GM18505 (cell line): ENCODE measurements around the gene METTL24.
"Not testable (repeated sequence)": the region's sequence is repeated elsewhere in the genome, so short reads cannot be mapped to it uniquely, and the experiment has no call there.

Source experiments
- ATAC-seq: cut with Tn5 transposase; IDR thresholded peaks from one replicate; pipeline ENCODE4 v1.9.1; 2021; ENCODE audit not compliant: unreplicated experiment
- POLR2A ChIP-seq: IDR thresholded peaks from 4 replicates; pipeline ENCODE4 v1.6.1; 2011; ENCODE audit warnings: borderline replicate concordance; ENCODE audit not compliant: insufficient read depth, insufficient read length; ENCODE audit errors: extremely low read depth

The METTL24 gene

DNA sequence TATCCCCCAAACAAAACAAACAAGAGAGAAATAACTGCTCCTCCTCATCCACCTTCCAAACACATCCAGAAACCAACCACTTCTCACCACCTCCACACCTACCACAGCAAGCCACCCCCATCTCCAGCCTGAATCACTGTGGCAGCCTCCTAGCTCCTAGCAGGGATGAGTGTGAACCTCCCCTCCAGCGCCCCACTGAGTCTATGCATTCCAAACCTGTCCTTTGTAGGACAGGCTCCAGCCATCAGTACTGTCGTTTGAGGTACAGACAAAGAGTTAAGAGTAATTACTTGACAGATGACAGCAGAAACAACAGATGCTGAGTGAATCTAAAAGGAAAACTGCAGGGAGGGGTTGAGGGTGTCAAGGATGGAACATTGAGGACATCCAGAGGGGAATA is 2.4 kb downstream of the METTL24 start:
- TF ChIP-seq POLR2A = no peak
- ATAC-seq = no peak

DNA sequence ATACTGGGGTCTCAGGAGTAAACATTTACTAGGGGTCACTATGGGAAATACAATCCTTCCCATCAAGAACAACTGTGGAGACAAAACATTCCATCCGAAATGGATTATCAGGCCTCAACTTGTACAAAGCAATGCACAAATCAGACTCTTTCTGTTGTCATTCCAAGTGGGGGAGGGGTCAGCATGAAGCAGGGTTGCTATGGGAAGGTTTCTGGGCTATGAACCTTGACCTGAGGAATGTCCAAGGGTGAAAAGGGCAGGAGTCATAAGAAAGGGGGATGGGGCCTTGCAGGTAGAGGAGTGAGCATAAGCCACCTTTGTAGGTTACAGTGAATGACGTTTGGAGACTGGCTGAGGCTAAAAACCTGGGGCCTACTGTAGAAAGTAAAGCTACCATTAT is 3.1 kb downstream of the METTL24 start:
- no peak for ATAC-seq
- no peak for TF ChIP-seq POLR2A

- ATAC-seq = no peak
- no peak for TF ChIP-seq POLR2A
Observed at GRCh38 chr6:110354153-110354552, 4.0 kb downstream of the METTL24 start.

- TF ChIP-seq POLR2A = no peak
- ATAC-seq = no peak
Observed at GRCh38 chr6:110353457-110354001, 4.6 kb downstream of the METTL24 start.

DNA sequence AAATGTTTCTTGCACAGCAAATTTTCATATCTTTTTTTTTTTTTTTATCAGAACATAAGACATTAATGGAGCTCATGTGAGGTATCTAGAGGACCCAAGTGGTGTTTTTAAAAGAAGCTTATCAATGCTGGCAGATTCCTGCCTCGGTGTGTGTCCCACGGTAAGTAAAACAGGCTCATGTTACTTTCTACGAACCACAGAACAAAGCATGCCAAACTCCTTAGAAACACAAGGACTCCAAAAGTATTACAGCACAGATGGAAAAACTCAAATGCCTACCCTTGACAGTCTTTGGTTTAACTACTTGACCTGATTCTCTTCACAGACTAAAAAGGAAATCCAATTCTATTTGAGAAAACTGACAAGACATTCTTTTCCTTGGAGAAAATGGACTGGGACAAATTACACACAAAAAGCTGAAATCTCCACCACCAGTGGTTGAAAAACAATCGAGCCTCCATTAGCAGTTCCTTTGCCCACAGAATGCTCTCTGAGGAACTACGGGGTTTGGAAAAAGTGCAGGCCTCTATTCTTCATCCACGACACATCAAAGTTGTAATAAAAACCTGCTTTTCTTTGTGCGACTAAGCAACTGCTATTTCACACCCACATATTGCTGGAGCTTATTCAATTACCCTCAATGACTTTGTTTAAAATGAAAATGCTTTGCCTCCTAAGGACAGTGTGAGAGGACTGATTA is 5.4 kb downstream of the METTL24 start:
- no peak for ATAC-seq
- no peak for TF ChIP-seq POLR2A

DNA sequence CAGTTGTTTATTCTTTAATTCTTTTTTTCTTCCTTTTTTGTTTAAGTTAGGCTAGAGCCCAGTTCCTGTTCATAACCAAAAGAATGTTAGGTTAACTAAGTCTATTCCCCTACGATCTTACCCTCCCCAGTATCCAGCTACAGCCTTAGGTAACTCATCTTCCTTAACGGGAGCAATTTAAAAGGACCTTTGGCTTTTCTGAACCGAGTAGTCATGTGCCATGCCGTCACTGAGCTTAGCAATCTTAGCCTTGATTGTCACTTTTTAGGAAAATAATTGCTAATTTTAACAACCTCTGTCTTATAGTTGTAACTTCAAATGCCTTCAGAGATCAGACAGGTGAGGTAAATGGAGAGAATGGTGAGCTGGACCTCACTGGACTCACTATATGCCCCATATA is 6.2 kb downstream of the METTL24 start:
- no peak for TF ChIP-seq POLR2A
- ATAC-seq = no peak

- ATAC-seq = no peak
- TF ChIP-seq POLR2A = no peak
Observed at GRCh38 chr6:110351546-110351945, 6.6 kb downstream of the METTL24 start.

DNA sequence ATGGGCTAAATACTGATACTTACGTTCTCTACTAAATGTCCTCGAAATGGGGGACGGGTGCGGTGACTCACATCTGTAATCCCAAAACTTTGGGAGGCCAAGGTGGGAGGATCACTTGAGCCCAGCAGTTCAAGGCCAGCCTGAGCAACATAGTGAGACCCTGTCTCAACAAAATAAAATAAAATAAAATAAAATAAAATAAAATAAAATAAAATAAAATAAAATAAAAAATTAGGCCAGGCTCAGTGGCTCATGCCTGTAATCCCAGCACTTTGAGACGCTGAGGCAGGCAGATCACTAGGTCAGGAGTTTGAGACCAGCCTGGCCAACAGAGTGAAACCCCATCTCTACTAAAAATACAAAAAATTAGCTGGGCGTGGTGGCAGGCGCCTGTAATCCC is 7.6 kb downstream of the METTL24 start:
- ATAC-seq = not testable (repeated sequence)

DNA sequence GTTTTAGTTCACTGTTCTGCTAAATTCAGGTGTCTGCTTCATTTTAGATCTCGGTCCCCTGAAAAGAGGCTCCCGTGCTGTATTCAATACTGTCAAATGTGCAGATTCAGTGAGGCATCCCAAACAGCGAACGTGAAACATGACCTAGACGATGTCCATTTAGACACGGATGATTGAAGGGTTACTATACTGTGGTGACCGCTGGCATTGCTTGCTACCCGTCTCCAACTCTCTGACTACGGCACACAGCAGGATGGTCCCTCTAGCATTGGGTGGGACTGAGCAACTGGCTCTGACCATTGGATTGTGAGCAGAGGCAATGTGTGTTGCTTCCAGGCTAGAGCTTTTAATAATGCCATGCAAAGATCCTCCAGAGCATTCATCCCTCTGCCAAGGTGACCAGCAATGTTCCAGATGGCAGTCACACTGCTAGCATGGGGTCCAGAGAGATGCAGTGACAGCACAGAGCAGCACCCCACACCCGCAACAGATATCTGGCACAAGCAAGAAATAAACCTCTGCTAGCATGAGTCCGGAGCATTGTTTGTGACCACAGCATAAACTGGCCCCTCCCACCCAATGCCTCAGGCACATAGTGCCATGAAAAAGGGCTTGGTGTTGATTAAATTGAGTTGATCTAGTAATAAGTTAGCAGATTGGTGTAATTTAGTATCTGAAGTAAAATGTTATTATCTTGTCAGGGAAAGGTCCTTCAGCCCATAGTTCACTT is 9.0 kb downstream of the METTL24 start:
- TF ChIP-seq POLR2A = no peak
- no peak for ATAC-seq

DNA sequence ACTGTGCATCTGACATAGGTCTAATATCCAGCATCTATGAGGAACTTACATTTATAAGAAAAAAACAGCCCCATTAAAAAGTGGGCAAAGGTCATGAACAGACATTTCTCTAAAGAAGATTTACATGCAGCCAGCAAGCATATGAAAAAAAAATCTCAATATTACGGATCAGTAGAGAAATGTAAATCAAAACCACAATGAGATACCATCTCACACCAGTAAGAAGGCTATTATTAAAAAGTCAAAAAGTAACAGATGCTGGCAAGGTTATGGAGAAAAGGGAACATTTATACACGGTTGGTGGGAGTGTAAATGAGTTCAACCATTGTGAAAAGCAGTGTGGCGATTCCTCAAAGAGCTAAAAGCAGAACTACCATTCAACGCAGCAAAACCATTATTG is 13.1 kb downstream of the METTL24 start:
- TF ChIP-seq POLR2A = no peak
- no peak for ATAC-seq

- no peak for ATAC-seq
- no peak for TF ChIP-seq POLR2A
Observed at GRCh38 chr6:110342759-110343158, 15.4 kb downstream of the METTL24 start.

GRCh38 chr6:110341663-110342596 is 16.2 kb downstream of the METTL24 start:
- no peak for ATAC-seq

DNA sequence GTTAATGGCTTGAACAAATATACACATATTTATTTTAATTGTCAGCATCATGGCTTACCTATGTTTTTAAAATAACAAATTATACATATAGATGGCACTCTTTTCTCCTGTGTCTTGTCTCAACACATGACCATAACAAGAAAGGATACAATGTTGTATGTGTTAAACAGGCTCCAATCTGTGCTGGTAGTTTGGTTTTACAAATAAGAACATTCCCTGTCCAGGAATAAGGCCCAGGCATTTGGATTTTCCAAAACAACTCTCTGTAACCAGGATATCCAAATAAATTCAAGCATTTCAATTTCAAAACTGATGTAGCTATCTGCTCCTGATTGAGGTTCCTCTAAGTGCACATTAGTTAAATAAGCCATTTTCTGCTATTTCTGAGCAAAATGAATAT is 17.1 kb downstream of the METTL24 start:
- TF ChIP-seq POLR2A = no peak
- ATAC-seq = no peak

More at GRCh38 chr6:110341663-110342596, 16.2 kb downstream of the METTL24 start:
- no peak for TF ChIP-seq POLR2A
